HG03135 (cell line): ENCODE results near the gene C1QL2.

Experiments
- ATAC-seq: cut with Tn5 transposase; IDR thresholded peaks from one replicate; pipeline ENCODE4 v1.9.1; 2021; ENCODE audit warnings: mild to moderate bottlenecking, moderate library complexity; ENCODE audit not compliant: unreplicated experiment

The C1QL2 gene

GRCh38 chr2:119158563-119159347, at the start of gene C1QL2:
C1QL2 (minus strand) TSS chr2:119158751; CDS start chr2:119158269, 482 bp downstream.
- no peak for ATAC-seq

- ATAC-seq = no peak
These were observed 48.9 kb upstream of the C1QL2 start for GRCh38 chr2:119207447-119207846.

GRCh38 chr2:119206201-119206600, 47.6 kb upstream of the C1QL2 start:
- no peak for ATAC-seq

GRCh38 chr2:119205001-119205706, 46.6 kb upstream of the C1QL2 start:
- no peak for ATAC-seq

- ATAC-seq = no peak
These were observed 46.0 kb upstream of the C1QL2 start for GRCh38 chr2:119204525-119204924.

- ATAC-seq = no peak
These were observed 44.2 kb upstream of the C1QL2 start for GRCh38 chr2:119202610-119203310.

GRCh38 chr2:119201815-119202214, 43.3 kb upstream of the C1QL2 start:
- ATAC-seq = no peak

GRCh38 chr2:119198240-119198840, 39.8 kb upstream of the C1QL2 start:
- ATAC-seq = no peak

- no peak for ATAC-seq
These were observed 39.1 kb upstream of the C1QL2 start for GRCh38 chr2:119197529-119198239.

- ATAC-seq = no peak
These were observed 38.5 kb upstream of the C1QL2 start for GRCh38 chr2:119197126-119197405.

GRCh38 chr2:119196301-119197125, 38.0 kb upstream of the C1QL2 start:
- ATAC-seq = no peak

GRCh38 chr2:119195887-119196286, 37.3 kb upstream of the C1QL2 start:
- no peak for ATAC-seq

- no peak for ATAC-seq
These were observed 36.5 kb upstream of the C1QL2 start for GRCh38 chr2:119195001-119195400.

GRCh38 chr2:119192893-119193292, 34.3 kb upstream of the C1QL2 start:
- ATAC-seq = no peak

- ATAC-seq = no peak
These were observed 32.0 kb upstream of the C1QL2 start for GRCh38 chr2:119190321-119191111.

GRCh38 chr2:119184512-119184911, 26.0 kb upstream of the C1QL2 start:
- no peak for ATAC-seq

- ATAC-seq = no peak
These were observed 23.4 kb upstream of the C1QL2 start for GRCh38 chr2:119181791-119182445.

GRCh38 chr2:119181391-119181790, 22.8 kb upstream of the C1QL2 start:
- no peak for ATAC-seq

- ATAC-seq = no peak
These were observed 22.3 kb upstream of the C1QL2 start for GRCh38 chr2:119180892-119181291.
